ENCODE data around the gene GSK3A. TPM values are rescaled to one million over a fixed set of nuclear protein-coding genes. Genes with fewer than 3 reads are reported as not detected.

The GSK3A gene
- total and polyA plus RNA-seq, 2 of the 8 experiments (the other 6 are each of a cell fraction or from before 2014, with no cell fraction given): 55.3 to 84.0 TPM

DNA sequence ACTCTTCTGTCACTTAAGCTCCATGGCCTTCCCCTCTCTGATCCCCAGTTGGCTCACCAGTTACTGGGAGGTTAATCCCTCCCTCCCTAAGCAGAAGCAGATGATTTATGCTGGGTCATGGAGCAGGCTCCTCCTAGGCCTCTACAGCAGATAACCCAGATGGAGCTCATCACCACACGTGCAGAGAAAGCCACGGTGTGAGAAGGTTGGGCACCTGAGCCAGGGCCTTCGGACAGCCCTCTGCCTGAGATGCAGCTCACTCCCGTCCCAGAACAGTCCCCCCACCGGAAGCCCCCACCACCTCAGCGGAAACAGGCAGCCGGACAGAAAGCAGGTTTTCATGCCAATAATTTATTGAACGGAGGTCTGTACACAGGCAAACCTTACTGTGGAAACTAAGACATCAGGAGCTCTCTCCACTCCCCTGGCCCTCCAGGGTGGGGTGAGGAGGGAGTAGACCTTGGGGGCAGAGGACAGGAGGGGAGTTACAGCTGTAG lies 12.5 kb downstream of the GSK3A start:
- H2BK15ac ChIP-seq (ENCODE audit: low read length): no peak overlapping the region
- no peak overlapping the region for H3K4ac ChIP-seq (replicated peaks; ENCODE audit: insufficient read length, low read depth, low read length)
- H4K91ac ChIP-seq (replicated peaks; ENCODE audit: insufficient read length, low read length): no peak overlapping the region
- H2BK12ac ChIP-seq (ENCODE audit: low read depth, low read length): no peak overlapping the region
- H3K27me3 ChIP-seq (replicated peaks in 1 of 4; ENCODE audit: control insufficient read depth in 3 of 4, extremely low read depth in 1 of 4, insufficient read depth in 3 of 4, low read length in 3 of 4): no peaks in the 10 kb centered on the region
- no peak overlapping the region for H3K9ac ChIP-seq (replicated peaks in 1 of 4; ENCODE audit: extremely low read depth in 1 of 4, low read depth in 3 of 4, low read length in 3 of 4)
- peaks cover 20 to 73% (median 45%) of the 10 kb centered on the region in 4 experiments for H3K36me3 ChIP-seq (ENCODE audit: control insufficient read depth in 2 of 4, insufficient read depth in 4 of 4, low read length in 3 of 4)
- no peak overlapping the region for H3K18ac ChIP-seq (ENCODE audit: extremely low read depth, low read length)
- H3K4me3 ChIP-seq (ENCODE audit: extremely low read depth in 1 of 4, insufficient read depth in 2 of 4, low read depth in 3 of 4, low read length in 4 of 4): no peak overlapping the region
- POLR2A ChIA-PET (ENCODE audit: partially characterized antibody): interaction anchor here (0.7 to 4.5 kb wide), 7 partner anchors 8 to 353 kb away, joined by 3 to 23 read pairs (median 3); partner anchors contain the start of genes CD79A, GSK3A and ZNF574
- peaks cover 5% of the 10 kb centered on the region for H3K79me1 ChIP-seq (ENCODE audit: low read depth, low read length)
- no peak overlapping the region for H3K23ac ChIP-seq (ENCODE audit: insufficient read length)
- H4K8ac ChIP-seq (ENCODE audit: extremely low read depth, insufficient read depth, low read length): no peak overlapping the region
- no peak for TF ChIP-seq RBBP5 (IDR thresholded peaks at IDR 0.05; ENCODE audit: borderline replicate concordance, low read depth, low read length)
- no peak for TF ChIP-seq RAD21 (IDR thresholded peaks at IDR 0.05 in 1 of 2, conservative IDR thresholded peaks at IDR 0.05 in 1 of 2; ENCODE audit: low read depth in 2 of 2, low read length in 2 of 2)
- TF ChIP-seq MAFK (IDR thresholded peaks at IDR 0.05; ENCODE audit: low read depth, low read length): no peak
- TF ChIP-seq SIN3A (conservative IDR thresholded peaks at IDR 0.05 in 1 of 2, IDR thresholded peaks at IDR 0.05 in 1 of 2; ENCODE audit: low read depth in 1 of 2, low read length in 2 of 2): no peak
- no peak for TF ChIP-seq HDAC2 (IDR thresholded peaks at IDR 0.05; ENCODE audit: borderline replicate concordance in 1 of 2, low read depth in 2 of 2, low read length in 2 of 2)
- no peak for TF ChIP-seq CEBPB (IDR thresholded peaks at IDR 0.05; ENCODE audit: low read depth, low read length)
- TF ChIP-seq GABPA (IDR thresholded peaks at IDR 0.05; ENCODE audit: borderline replicate concordance, insufficient read depth, low read length): no peak
- no peak for TF ChIP-seq ZNF274 (IDR thresholded peaks at IDR 0.05; ENCODE audit: borderline replicate concordance, extremely low read depth, low read length)
- TF ChIP-seq SIX5 (IDR thresholded peaks at IDR 0.05; ENCODE audit: low read depth, low read length): no peak
- no peak for TF ChIP-seq NANOG (IDR thresholded peaks at IDR 0.05; ENCODE audit: insufficient read depth, low read depth, low read length, poor library complexity, severe bottlenecking)
- H2BK20ac ChIP-seq (ENCODE audit: low read length): no peak overlapping the region
- no peak overlapping the region for H3K27ac ChIP-seq (ENCODE audit: low read depth, low read length)
- no peak overlapping the region for H2BK120ac ChIP-seq (replicated peaks; ENCODE audit: low read depth, low read length)
- no peak overlapping the region for H3K14ac ChIP-seq (ENCODE audit: insufficient read length)
- H3K4me1 ChIP-seq (replicated peaks in 1 of 4; ENCODE audit: control insufficient read depth in 3 of 4, insufficient read depth in 4 of 4, low read length in 3 of 4): no peaks in the 10 kb centered on the region
- no peaks in the 10 kb centered on the region for H3K23me2 ChIP-seq (ENCODE audit: low read depth, low read length)
- H3K79me2 ChIP-seq (ENCODE audit: control insufficient read depth in 1 of 2, insufficient read depth in 2 of 2, low read length in 2 of 2): no peaks in the 10 kb centered on the region
- FAIRE-seq: no peak
- no peaks in the 10 kb centered on the region for H3K9me3 ChIP-seq (ENCODE audit: insufficient read depth in 2 of 2, low read depth in 1 of 2, low read length in 1 of 2)
- no peak overlapping the region for H2AFZ ChIP-seq (ENCODE audit: low read length)
- no peak overlapping the region for H2AK5ac ChIP-seq (ENCODE audit: low read depth, low read length)
- WGBS, 2 experiments (ENCODE audit: extremely low coverage in 1 of 2, insufficient coverage in 1 of 2, insufficient read length in 1 of 2, insufficient replicate concordance in 2 of 2, low coverage in 1 of 2, low lambda C conversion rate in 2 of 2, missing lambda C conversion rate in 1 of 2): 86% methylated on average over 8 of the region's 8 CpGs; no CpG with 5 or more reads in 1 of the 2 experiments
- CTCF ChIA-PET (ENCODE audit: partially characterized antibody): interaction anchor here (0.7 to 1.7 kb wide), 7 partner anchors 9 to 131 kb away, joined by 3 to 5 read pairs (median 4); no protein-coding TSS in a partner anchor
- H3K56ac ChIP-seq (replicated peaks; ENCODE audit: insufficient read length, low read depth, low read length): no peak overlapping the region
- DNase-seq (ENCODE audit: low read depth in 1 of 2, low spot score in 2 of 2): no peak
- H4K20me1 ChIP-seq (replicated peaks in 1 of 2; ENCODE audit: control insufficient read depth in 1 of 2, insufficient read depth in 2 of 2, low read length in 2 of 2): peaks cover 11 to 39% of the 10 kb centered on the region in 2 experiments
- no peak overlapping the region for H4K5ac ChIP-seq (ENCODE audit: insufficient read length, low read depth, low read length)
- no peak overlapping the region for H2BK5ac ChIP-seq (ENCODE audit: low read depth, low read length)
- H3K4me2 ChIP-seq (ENCODE audit: insufficient read depth in 1 of 2, low read depth in 2 of 2, low read length in 2 of 2): no peak overlapping the region
